Panc1 (cell line): ENCODE measurements around the gene OR8D2. TPM values are rescaled to one million over a fixed set of nuclear protein-coding genes. Genes with fewer than 3 reads are reported as not detected.

ENCODE experiments used
- ATAC-seq: fragments of 200-7000 bp; cut with Tn5 transposase; 2 replicates; pipeline ENCODE4 v1.9.1; 2020; ENCODE audit warnings: mild to moderate bottlenecking, moderate library complexity
- BruUV-seq: library from RNA; stranded (reverse); fragments of 400-500 nt; replicated peaks from 2 replicates; lab custom pipeline; 2021; lab: Mats Ljungman, UMichigan
- CTCF ChIA-PET: fragments of 300-600 bp; sonication (Branson Sonifier 250); formaldehyde crosslinking; loops from one replicate; lab custom pipeline; 2022; ENCODE audit warnings: antibody characterized with exemption; lab: Charles Lee
- POLR2A ChIA-PET: fragments of 300-600 bp; sonication (Branson Sonifier 250); formaldehyde crosslinking; loops from one replicate; lab custom pipeline; 2022; ENCODE audit warnings: antibody characterized with exemption; lab: Charles Lee
- DNase-seq: peaks from one replicate; pipeline ENCODE4 v3.0.0-alpha.2; 2010; ENCODE audit warnings: low read depth, low spot score
- H3K27ac ChIP-seq: 2 replicates; pipeline ENCODE4 v1.5.1; 2011; ENCODE audit warnings: mild to moderate bottlenecking, low read length, inconsistent platforms
- H3K27me3 ChIP-seq: fragments of 200-500 bp; sonication (Bioruptor generic); 2 replicates; pipeline ENCODE4 v1.6.0; 2014; ENCODE audit warnings: low read length, inconsistent platforms; ENCODE audit not compliant: control insufficient read depth, insufficient read depth
- H3K36me3 ChIP-seq: fragments of 200-500 bp; sonication (Bioruptor generic); 2 replicates; pipeline ENCODE4 v1.5.1; 2014; ENCODE audit warnings: inconsistent platforms, mild to moderate bottlenecking, low read length, moderate library complexity; ENCODE audit not compliant: control insufficient read depth, insufficient read depth
- H3K4me1 ChIP-seq: 2 replicates; pipeline ENCODE4 v1.5.1; 2011; ENCODE audit warnings: inconsistent platforms, mild to moderate bottlenecking, low read length, moderate library complexity; ENCODE audit not compliant: control insufficient read depth, insufficient read depth
- H3K4me3 ChIP-seq, 2 experiments: 2 replicates each; pipeline ENCODE4 v1.5.1; 2011 to 2012; ENCODE audit warnings: low read depth in 2 of 2, low read length in 2 of 2, mild to moderate bottlenecking in 2 of 2, inconsistent platforms in 1 of 2, moderate library complexity in 1 of 2
- H3K9me3 ChIP-seq: fragments of 200-500 bp; sonication (Bioruptor generic); 2 replicates; pipeline ENCODE4 v1.5.1; 2014; ENCODE audit warnings: low read depth, mild to moderate bottlenecking, inconsistent platforms, low read length, moderate library complexity; ENCODE audit not compliant: control insufficient read depth, insufficient read depth
- CTCF ChIP-seq: fragments of 450-650 bp; IDR thresholded peaks from 2 replicates; pipeline ENCODE4 v1.5.1; 2017; ENCODE audit warnings: mild to moderate bottlenecking
- POLR2AphosphoS5 ChIP-seq: IDR thresholded peaks from 2 replicates; pipeline ENCODE4 v1.6.1; 2012; ENCODE audit warnings: mild to moderate bottlenecking, low read depth, low read length, moderate library complexity
- REST ChIP-seq, 2 experiments: IDR thresholded peaks; 2 replicates each; pipeline ENCODE4 v1.6.1; 2011 to 2012; ENCODE audit warnings: low read depth in 2 of 2, control low read depth in 1 of 2, low read length in 1 of 2, mild to moderate bottlenecking in 1 of 2, moderate library complexity in 1 of 2; ENCODE audit not compliant: insufficient read depth in 1 of 2
- SIN3A ChIP-seq: IDR thresholded peaks from 2 replicates; pipeline ENCODE4 v1.6.1; 2012; ENCODE audit warnings: low read depth, mild to moderate bottlenecking, low read length, moderate library complexity, borderline replicate concordance; ENCODE audit not compliant: insufficient read depth
- TCF7L2 ChIP-seq: IDR thresholded peaks from 2 replicates; pipeline ENCODE4 v1.6.1; 2011; ENCODE audit warnings: mild to moderate bottlenecking, low read depth, low read length, inconsistent platforms
- in situ Hi-C: cut with HindIII; loops from 2 replicates; pipeline ENCODE4 v1.10.0; 2016; ENCODE audit warnings: low sequenced_read_pairs, low pct_unique_long_range_greater_than_20kb
- intact Hi-C: fragments of 100-400 bp; cut with micrococcal nuclease; formaldehyde crosslinking; loops from one replicate; pipeline ENCODE4 v1.10.0; 2022; ENCODE audit not compliant: unreplicated experiment
- total RNA-seq: library from RNA; stranded (reverse); gene quantifications from one replicate; pipeline ENCODE4 v1.2.1, GENCODE V29; 2021; ENCODE audit not compliant: unreplicated experiment

OR8D2 gene
- total RNA-seq, 1 experiment from 2014 or later = not detected

DNA sequence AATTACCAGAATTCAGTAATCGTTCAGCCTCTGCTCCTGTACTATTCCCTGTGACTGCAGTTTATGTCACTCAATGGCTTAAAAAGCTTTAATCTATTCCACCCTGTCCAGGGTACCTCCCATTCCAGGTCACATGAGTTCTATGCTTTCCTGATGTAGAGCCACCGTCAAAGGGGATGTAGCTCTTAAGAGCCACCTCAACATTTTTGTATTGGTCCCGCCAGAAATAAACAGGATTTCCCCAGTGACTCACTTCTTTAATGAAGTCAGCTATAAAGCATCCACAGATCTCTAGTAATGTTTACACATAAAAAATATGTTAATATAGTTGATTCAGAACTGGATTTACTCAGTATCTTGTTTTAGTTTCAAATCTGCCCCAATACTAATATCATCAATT, 4.9 kb downstream of the OR8D2 start:
- TF ChIP-seq REST (IDR thresholded peaks at IDR 0.05; ENCODE audit: insufficient read depth in 1 of 2, low read depth in 2 of 2, low read length in 1 of 2) (no peak), CTCF (no peak), SIN3A (no peak), TCF7L2 (no peak), POLR2AphosphoS5 (no peak)
- Histone ChIP-seq H3K4me3 (no peak overlapping the region), H3K27me3 (no peaks in the 10 kb centered on the region), H3K27ac (no peak overlapping the region), H3K4me1 (no peaks in the 10 kb centered on the region), H3K36me3 (no peaks in the 10 kb centered on the region), H3K9me3 (no peaks in the 10 kb centered on the region)
- in situ Hi-C loops (no loop called here), intact Hi-C loops (no loop called here)
- no TSS peak for BruUV-seq
- DNase-seq = no peak
- no peak for ATAC-seq
- POLR2A ChIA-PET = no interaction called here
- CTCF ChIA-PET = no interaction called here

DNA sequence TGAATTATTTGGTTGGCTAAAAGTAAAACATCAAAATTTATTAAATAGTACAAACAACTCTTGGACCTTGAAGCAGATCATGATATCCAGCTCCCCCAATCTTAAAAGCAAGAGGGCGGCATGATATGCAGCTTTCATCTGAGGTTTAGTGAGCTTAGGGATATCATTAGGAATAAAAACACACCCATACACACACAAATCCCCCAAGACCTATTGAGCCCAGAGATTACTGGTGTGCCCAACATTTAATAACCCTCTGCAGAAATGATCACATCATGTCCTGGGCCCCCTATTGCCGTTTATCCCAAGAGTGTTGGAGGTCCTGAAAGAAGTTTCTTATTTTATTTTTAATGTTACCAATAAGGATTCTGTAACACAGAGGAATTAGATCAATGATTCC, 6.1 kb downstream of the OR8D2 start, which contains the start of gene OR8D1:
OR8D1 (minus strand) TSS at position 101 of the 400 bp plus-strand sequence. CDS start 3,183 bp downstream, outside the sequence.
- Histone ChIP-seq H3K9me3 (no peaks in the 10 kb centered on the region), H3K4me1 (no peaks in the 10 kb centered on the region), H3K36me3 (no peaks in the 10 kb centered on the region), H3K4me3 (no peak within 1 kb of the TSS), H3K27ac (no peak within 1 kb of the TSS), H3K27me3 (no peaks in the 10 kb centered on the region)
- intact Hi-C loops = no loop called here
- ChIA-PET POLR2A (no interaction called here), CTCF (no interaction called here)
- in situ Hi-C loops = no loop called here
- TF ChIP-seq SIN3A (no peak), POLR2AphosphoS5 (no peak), CTCF (no peak), REST (IDR thresholded peaks at IDR 0.05; ENCODE audit: insufficient read depth in 1 of 2, low read depth in 2 of 2, low read length in 1 of 2) (no peak), TCF7L2 (no peak)
- BruUV-seq = no TSS peak
- ATAC-seq (no peak), DNase-seq (no peak)
